Measurements from ENCODE around the gene ELMO1. TPM values are rescaled to one million over a fixed set of nuclear protein-coding genes. Genes with fewer than 3 reads are reported as not detected.

ELMO1 gene
- total and polyA plus RNA-seq, 8 donors = 3.0 to 20.6 (median 6.6) TPM

- H3K27ac ChIP-seq = no peak overlapping the region
- H3K4me1 ChIP-seq = no peaks in the 10 kb centered on the region
- no peak overlapping the region for H3K4me3 ChIP-seq
- H3K27me3 ChIP-seq = no peaks in the 10 kb centered on the region
- 74 to 80% methylated on average over 4 of the region's 4 CpGs for WGBS, 2 donors
- no peaks in the 10 kb centered on the region for H3K36me3 ChIP-seq
- no peak for ATAC-seq
- no peaks in the 10 kb centered on the region for H3K9me3 ChIP-seq
- FAIRE-seq = no peak
- TF ChIP-seq, protein P1, sequence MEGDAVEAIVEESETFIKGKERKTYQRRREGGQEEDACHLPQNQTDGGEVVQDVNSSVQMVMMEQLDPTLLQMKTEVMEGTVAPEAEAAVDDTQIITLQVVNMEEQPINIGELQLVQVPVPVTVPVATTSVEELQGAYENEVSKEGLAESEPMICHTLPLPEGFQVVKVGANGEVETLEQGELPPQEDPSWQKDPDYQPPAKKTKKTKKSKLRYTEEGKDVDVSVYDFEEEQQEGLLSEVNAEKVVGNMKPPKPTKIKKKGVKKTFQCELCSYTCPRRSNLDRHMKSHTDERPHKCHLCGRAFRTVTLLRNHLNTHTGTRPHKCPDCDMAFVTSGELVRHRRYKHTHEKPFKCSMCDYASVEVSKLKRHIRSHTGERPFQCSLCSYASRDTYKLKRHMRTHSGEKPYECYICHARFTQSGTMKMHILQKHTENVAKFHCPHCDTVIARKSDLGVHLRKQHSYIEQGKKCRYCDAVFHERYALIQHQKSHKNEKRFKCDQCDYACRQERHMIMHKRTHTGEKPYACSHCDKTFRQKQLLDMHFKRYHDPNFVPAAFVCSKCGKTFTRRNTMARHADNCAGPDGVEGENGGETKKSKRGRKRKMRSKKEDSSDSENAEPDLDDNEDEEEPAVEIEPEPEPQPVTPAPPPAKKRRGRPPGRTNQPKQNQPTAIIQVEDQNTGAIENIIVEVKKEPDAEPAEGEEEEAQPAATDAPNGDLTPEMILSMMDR (IDR thresholded peaks at IDR 0.05) = no peak
- DNase-seq = no peak
- intact Hi-C loops (cut with DNase I) = no loop called here
These were observed 37.1 kb downstream of the ELMO1 start for GRCh38 chr7:37411444-37412034.

DNA sequence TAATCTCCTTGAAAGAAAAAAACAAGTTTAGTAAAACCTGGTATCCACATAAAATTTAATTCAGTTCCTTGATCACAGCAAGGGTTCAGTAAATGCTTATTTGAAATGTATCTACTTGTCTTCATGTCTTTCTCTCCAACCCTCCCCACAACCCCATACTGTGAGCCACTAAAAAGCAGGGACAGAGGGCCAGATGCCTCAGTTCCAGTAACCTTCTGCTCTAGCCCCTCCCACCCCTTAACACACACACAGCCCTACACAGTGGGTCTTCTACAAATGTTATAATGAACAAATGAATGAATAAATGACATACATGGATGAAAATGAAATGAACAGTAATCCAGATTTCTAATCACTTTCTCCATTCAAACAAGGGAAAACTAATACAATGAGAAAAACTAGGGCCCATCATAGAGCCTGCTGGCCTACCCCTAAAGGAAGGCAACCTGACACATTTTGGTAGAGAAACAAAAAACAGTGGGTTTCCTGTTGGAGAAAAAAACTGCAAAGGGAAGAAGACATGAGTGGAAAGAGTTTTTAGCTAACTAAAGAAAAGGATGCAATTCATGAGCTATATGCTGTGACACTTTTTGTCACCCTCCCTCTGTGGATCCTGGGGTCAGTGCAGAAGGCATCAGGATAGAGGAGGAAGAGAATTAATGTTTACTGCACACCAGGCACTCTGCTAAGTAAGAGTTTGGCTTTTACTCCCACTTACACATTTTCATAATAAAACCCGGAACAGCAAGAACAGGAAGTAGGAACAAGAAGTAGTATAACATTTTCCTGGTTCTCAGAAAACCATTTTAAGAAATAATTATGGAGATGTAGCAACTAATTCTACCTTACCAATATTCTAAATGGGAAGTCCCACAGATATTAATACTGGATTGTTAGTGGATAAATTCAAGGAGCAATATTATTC lies 38.1 kb downstream of the ELMO1 start:
- no peak overlapping the region for H3K4me3 ChIP-seq
- H3K36me3 ChIP-seq = no peaks in the 10 kb centered on the region
- H3K27ac ChIP-seq = no peak overlapping the region
- no peak for DNase-seq
- no peaks in the 10 kb centered on the region for H3K9me3 ChIP-seq
- WGBS, 2 donors = 64 to 68% methylated on average over 1 of the region's 1 CpG
- intact Hi-C loops (cut with DNase I) = no loop called here
- no peak for FAIRE-seq
- peak in 1 of 4 donors; percentile 28 for ATAC-seq
- TF ChIP-seq, protein P1 (IDR thresholded peaks at IDR 0.05) = no peak
- H3K4me1 ChIP-seq = no peaks in the 10 kb centered on the region
- no peaks in the 10 kb centered on the region for H3K27me3 ChIP-seq

- intact Hi-C loops (cut with DNase I) = no loop called here
- 69 to 81% methylated on average over 2 of the region's 2 CpGs for WGBS, 2 donors
- no peak for ATAC-seq
- FAIRE-seq = no peak
- no peak for DNase-seq
- H3K9me3 ChIP-seq = no peaks in the 10 kb centered on the region
- no peaks in the 10 kb centered on the region for H3K27me3 ChIP-seq
- H3K4me1 ChIP-seq = no peaks in the 10 kb centered on the region
- H3K27ac ChIP-seq = no peak overlapping the region
- TF ChIP-seq, protein P1 (IDR thresholded peaks at IDR 0.05) = no peak
- H3K36me3 ChIP-seq = no peaks in the 10 kb centered on the region
- no peak overlapping the region for H3K4me3 ChIP-seq
These were observed 39.2 kb downstream of the ELMO1 start for GRCh38 chr7:37409461-37409860.

GRCh38 chr7:37408291-37409228 lies 40.1 kb downstream of the ELMO1 start:
- ATAC-seq (peak in 1 of 4 donors; percentile 28), DNase-seq (no peak), FAIRE-seq (no peak)
- intact Hi-C loops (cut with DNase I) = no loop called here
- Histone ChIP-seq H3K4me1 (no peaks in the 10 kb centered on the region), H3K27me3 (no peaks in the 10 kb centered on the region), H3K4me3 (no peak overlapping the region), H3K9me3 (no peaks in the 10 kb centered on the region), H3K36me3 (no peaks in the 10 kb centered on the region), H3K27ac (no peak overlapping the region)
- TF ChIP-seq, protein P1 (IDR thresholded peaks at IDR 0.05) = no peak
- WGBS, 2 donors = 30 to 32% methylated on average over 13 of the region's 13 CpGs

All from pancreas (tissue), 10 donors.